Stimulated activated naive B cell treated with anti-CD40 and anti-IgM and Interleukin-4, amounts not matched to agents 10 μg/mL and 1 μg/mL and 100 μg/mL, for 72 hours (primary cell): Measurements from ENCODE around the gene HDAC10.

Experiments
- ATAC-seq, 2 donors: fragments of 150-1000 bp; cut with Tn5 transposase; replicated peaks; 2 replicates each; pipeline ENCODE4 v1.10.0; 2021; ENCODE audit warnings: moderate library complexity in 1 of 2
- DNase-seq: peaks from one replicate; pipeline ENCODE4 v3.0.0; 2021
- H3K27ac Mint-ChIP-seq: one replicate; pipeline ENCODE4 v1.8.0; 2022; ENCODE audit warnings: mild to moderate bottlenecking, mixed read lengths
- H3K27me3 Mint-ChIP-seq, 2 donors: one replicate each; pipeline ENCODE4 v1.8.0; 2022; ENCODE audit warnings: mixed read lengths in 2 of 2
- H3K36me3 Mint-ChIP-seq, 2 donors: one replicate each; pipeline ENCODE4 v1.8.0; 2022; ENCODE audit warnings: mixed read lengths in 2 of 2, mild to moderate bottlenecking in 1 of 2
- H3K4me1 Mint-ChIP-seq, 2 donors: one replicate each; pipeline ENCODE4 v1.8.0; 2022; ENCODE audit warnings: mixed read lengths in 2 of 2, mild to moderate bottlenecking in 1 of 2
- H3K4me3 Mint-ChIP-seq, 2 donors: one replicate each; pipeline ENCODE4 v1.8.0; 2022; ENCODE audit warnings: mild to moderate bottlenecking in 2 of 2, mixed read lengths in 2 of 2, moderate library complexity in 1 of 2
- H3K9me3 Mint-ChIP-seq, 2 donors: one replicate each; pipeline ENCODE4 v1.8.0; 2022; ENCODE audit warnings: mixed read lengths in 2 of 2, mild to moderate bottlenecking in 1 of 2

Gene HDAC10

DNA sequence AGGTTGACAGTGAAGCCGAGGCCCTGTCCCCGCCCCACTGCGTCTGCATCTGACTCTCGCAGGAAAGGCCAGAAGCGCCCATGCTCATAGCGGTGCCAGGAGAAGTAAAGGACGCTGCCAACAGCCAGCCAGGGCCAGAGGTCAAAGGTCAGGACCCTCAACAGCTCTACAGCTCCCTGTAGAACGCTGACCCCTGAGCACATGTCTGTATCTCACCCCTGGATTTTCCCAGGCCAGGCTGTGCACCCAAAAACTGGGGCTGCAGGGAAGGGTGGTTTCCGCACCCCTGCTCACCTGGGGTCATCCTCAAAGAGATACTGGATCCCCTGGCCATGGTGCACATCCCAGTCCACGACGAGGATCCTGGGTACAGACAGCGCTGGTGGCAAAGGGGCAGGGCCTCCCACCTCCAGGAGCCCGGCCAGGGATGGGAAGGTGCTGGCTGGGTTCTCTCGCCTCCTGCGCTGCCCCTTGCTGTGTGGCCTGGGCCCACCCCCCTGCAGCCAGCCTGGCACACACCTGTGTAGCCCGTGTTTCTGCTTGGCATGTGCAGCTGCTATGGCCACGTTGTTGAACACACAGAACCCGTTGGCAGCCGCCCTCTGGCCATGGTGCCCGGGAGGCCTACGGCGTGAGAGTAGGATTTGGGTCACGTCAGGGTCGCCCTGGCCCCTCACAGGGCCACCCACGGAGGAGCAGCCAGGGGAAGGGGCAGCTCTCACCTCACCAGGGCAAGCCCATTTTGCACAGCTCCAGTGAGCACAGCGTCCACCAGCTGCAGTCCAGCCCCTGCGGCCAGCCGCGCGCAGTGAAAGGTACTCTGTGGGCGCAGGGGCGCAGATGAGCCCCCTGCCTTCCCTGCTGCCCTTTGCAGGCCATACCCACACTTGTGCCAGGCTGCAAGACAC, 1.5 kb downstream of the HDAC10 start:
- Mint-ChIP-seq H3K4me1 (peaks cover 16 to 49% of the 10 kb centered on the region in 2 donors), H3K4me3 (peak overlapping the region; percentile 85 to 87), H3K27me3 (no peaks in the 10 kb centered on the region), H3K27ac (peak overlapping the region; percentile 9), H3K36me3 (peaks cover 14% of the 10 kb centered on the region in 2 donors), H3K9me3 (no peaks in the 10 kb centered on the region)
- no peak for ATAC-seq
- no peak for DNase-seq

- H3K27me3 Mint-ChIP-seq: no peaks in the 10 kb centered on the region
- peaks cover 14% of the 10 kb centered on the region in 2 donors for H3K36me3 Mint-ChIP-seq
- no peaks in the 10 kb centered on the region for H3K9me3 Mint-ChIP-seq
- no peak overlapping the region for H3K4me3 Mint-ChIP-seq
- no peak for ATAC-seq
- no peak overlapping the region for H3K27ac Mint-ChIP-seq
- H3K4me1 Mint-ChIP-seq: peaks cover 21 to 55% of the 10 kb centered on the region in 2 donors
- DNase-seq: no peak
Observed at GRCh38 chr22:50248196-50249081, 2.6 kb downstream of the HDAC10 start.

- ATAC-seq (no peak), DNase-seq (no peak)
- Mint-ChIP-seq H3K4me1 (peaks cover 21 to 59% of the 10 kb centered on the region in 2 donors), H3K9me3 (no peaks in the 10 kb centered on the region), H3K27ac (peak overlapping the region; percentile 25), H3K36me3 (peaks cover 14% of the 10 kb centered on the region in 2 donors), H3K27me3 (no peaks in the 10 kb centered on the region), H3K4me3 (no peak overlapping the region)
Observed at GRCh38 chr22:50247748-50248147, 3.3 kb downstream of the HDAC10 start.

- no peaks in the 10 kb centered on the region for H3K9me3 Mint-ChIP-seq
- ATAC-seq (no peak), DNase-seq (no peak)
- peaks cover 25 to 61% of the 10 kb centered on the region in 2 donors for H3K4me1 Mint-ChIP-seq
- H3K27ac Mint-ChIP-seq: peak overlapping the region; percentile 75
- H3K36me3 Mint-ChIP-seq: peaks cover 14% of the 10 kb centered on the region in 2 donors
- no peaks in the 10 kb centered on the region for H3K27me3 Mint-ChIP-seq
- H3K4me3 Mint-ChIP-seq: peak overlapping the region; percentile 98 to 100
Observed at GRCh38 chr22:50246242-50247175, 4.6 kb downstream of the HDAC10 start.

DNA sequence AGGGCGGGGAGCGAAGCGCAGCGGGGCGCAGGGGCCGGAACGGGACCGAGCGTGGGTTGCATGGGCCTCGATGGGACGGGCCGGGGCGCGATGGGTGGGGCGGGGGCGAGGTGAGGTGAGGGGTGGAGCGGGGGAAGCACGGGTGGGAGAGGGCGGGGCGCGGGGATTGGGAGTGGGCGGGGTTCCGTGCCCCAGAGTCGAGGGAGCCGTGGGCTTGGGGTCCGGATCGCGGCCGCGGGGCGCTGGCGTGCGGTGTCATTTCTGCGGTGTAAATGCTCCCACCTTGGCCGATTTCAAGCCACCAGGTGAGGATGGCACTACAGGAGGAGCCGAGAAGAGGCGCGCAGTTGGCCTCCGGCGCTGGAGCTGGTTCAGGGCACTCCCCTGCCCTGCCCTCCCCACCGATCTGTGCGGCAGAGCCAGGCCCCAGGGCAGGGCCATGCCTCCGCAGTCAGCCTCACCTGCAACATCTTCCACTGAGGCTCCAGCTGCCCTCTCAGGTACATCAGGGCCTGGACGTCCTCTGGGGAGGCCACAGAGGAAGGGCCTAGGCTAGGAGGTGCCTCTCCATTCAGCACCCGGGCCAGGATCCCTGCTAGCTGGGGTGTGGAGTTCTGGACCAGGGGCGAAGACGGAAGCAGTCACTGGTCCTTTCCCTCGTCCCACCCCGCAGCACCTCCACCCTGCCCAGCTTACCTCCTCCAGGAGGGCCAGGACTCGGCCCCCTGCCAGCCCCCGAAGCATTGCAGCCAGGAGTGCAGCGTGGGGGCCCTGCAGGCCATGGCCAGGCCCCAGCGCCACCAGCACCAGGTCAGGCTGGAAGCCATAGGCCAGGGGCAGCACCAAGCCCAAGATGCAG, 5.6 kb downstream of the HDAC10 start:
- Mint-ChIP-seq H3K9me3 (no peaks in the 10 kb centered on the region), H3K4me3 (peak overlapping the region; percentile 98 to 100), H3K27ac (peak overlapping the region; percentile 100), H3K4me1 (peaks cover 30 to 66% of the 10 kb centered on the region in 2 donors), H3K27me3 (no peaks in the 10 kb centered on the region), H3K36me3 (peaks cover 14% of the 10 kb centered on the region in 2 donors)
- no peak for DNase-seq
- peak; percentile 4 to 17 for ATAC-seq

DNA sequence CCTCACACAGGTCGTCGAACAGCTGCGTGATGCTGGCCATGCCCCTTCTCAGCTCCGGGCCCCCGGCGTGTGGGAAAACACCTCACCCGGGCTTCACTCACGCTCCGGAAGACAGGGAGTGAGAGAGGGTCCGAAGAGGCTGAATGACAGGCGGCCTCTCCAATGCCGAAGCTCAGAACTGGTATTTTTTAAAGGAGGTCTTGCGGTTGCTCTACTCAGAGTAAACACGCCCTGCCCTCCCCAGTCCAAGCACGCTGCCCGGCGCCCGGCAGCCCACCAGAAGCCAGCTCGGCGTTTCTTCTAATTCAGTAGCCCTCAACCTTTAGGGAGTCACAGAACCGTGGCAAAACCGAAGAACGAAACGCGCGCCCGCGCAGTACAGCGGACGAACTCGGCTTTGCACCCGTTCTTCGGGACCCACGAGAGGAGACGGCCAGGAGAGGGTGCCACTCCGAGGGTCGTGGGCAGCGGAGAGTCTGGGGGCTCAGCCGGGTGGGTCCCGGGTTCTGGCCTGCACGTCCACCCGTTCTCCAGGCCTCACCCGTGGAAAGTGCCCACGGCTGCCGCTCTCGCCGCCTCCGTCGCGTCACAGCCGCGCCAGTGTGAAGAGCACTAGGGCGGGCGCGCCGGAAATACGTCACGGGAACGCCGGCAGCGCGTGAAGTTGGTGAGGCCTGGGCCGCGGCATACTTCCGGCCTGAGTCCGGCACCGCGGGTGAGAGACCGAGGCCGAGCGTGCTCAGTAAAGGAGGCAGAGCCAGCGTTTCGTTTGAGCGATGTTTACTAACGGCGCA, 6.4 kb downstream of the HDAC10 start, which contains the start of gene TUBGCP6:
Gene TUBGCP6, minus strand, starts transcription at position 604 of the 794 bp plus-strand sequence. Its CDS starts 564 bp downstream, at position 40.
- H3K4me3 Mint-ChIP-seq: peak within 1 kb of the TSS; percentile 98 to 100
- H3K9me3 Mint-ChIP-seq: no peaks in the 10 kb centered on the region
- H3K36me3 Mint-ChIP-seq: peaks cover 19 to 20% of the 10 kb centered on the region in 2 donors
- peak; percentile 89 to 93 for ATAC-seq
- H3K27me3 Mint-ChIP-seq: no peaks in the 10 kb centered on the region
- H3K4me1 Mint-ChIP-seq: peaks cover 26 to 57% of the 10 kb centered on the region in 2 donors
- peak within 1 kb of the TSS; percentile 100 for H3K27ac Mint-ChIP-seq
- peak; percentile 91 for DNase-seq

DNA sequence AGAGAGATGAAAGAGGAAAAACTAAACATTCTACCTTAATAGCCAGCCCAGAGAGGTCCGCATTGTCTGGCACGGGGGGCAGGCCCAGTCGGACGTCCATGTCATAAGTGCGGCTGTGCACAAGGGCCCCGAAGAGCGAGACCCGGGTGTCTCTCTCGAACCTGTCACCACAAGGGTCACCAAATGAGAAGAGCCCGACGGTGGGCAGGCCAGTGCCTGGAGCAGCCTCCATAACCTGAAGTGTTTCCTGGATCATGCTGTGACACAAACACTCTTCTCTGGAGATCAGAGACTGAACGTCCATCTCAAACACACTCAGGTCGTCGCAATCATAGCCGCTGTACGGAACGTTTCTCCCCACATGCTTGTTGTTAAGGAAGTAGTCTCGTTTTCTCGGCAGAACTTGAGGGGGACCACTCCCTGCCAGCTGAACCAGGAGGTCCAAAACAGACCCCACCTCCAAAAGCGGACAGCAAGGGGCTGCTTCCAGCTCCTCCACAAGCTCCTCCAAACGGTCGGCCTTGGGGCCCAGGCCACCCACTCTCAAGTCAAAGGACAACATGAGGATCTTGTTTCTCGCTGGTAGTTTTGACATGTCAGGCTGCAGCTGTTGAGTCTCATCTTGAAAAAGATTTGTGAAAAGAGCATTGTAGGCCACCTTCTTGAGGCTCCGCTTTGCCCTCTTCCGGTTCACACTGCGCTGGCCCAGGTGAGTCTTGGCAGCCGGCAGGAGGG, 7.2 kb downstream of the HDAC10 start:
- H3K9me3 Mint-ChIP-seq: no peaks in the 10 kb centered on the region
- no peaks in the 10 kb centered on the region for H3K27me3 Mint-ChIP-seq
- peak overlapping the region; percentile 98 to 100 for H3K4me3 Mint-ChIP-seq
- peak overlapping the region; percentile 100 for H3K27ac Mint-ChIP-seq
- DNase-seq: no peak
- H3K4me1 Mint-ChIP-seq: peaks cover 26 to 56% of the 10 kb centered on the region in 2 donors
- ATAC-seq: no peak
- peaks cover 19 to 20% of the 10 kb centered on the region in 2 donors for H3K36me3 Mint-ChIP-seq

- no peaks in the 10 kb centered on the region for H3K9me3 Mint-ChIP-seq
- peaks cover 20 to 21% of the 10 kb centered on the region in 2 donors for H3K36me3 Mint-ChIP-seq
- H3K27me3 Mint-ChIP-seq: no peaks in the 10 kb centered on the region
- DNase-seq (no peak), ATAC-seq (no peak)
- peaks cover 25 to 58% of the 10 kb centered on the region in 2 donors for H3K4me1 Mint-ChIP-seq
- peak overlapping the region; percentile 98 to 100 for H3K4me3 Mint-ChIP-seq
- H3K27ac Mint-ChIP-seq: no peak overlapping the region
Observed at GRCh38 chr22:50242406-50242949, 8.6 kb downstream of the HDAC10 start.

DNA sequence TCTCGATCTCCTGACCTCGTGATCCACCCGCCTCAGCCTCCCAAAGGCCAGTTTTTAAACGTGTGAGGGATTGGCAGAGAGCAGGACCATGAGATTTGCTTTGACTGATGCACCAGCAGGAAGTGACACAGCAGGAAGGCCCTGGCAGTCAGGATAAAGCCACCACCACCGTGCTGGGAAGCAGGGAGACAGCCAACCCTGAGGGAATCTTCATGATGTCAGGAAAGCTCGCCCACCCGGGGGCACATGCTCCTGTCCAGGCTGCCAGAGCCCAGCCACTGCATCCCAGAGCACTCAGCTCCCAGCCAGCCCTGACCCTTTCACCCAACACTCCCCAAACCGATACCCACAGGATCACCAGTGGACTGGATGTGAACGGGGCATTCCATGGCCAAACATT, 12.3 kb downstream of the HDAC10 start:
- peaks cover 7 to 8% of the 10 kb centered on the region in 2 donors for H3K9me3 Mint-ChIP-seq
- DNase-seq (no peak), ATAC-seq (no peak)
- no peak overlapping the region for H3K4me3 Mint-ChIP-seq
- H3K36me3 Mint-ChIP-seq: peaks cover 33 to 36% of the 10 kb centered on the region in 2 donors
- H3K4me1 Mint-ChIP-seq: peaks cover 32 to 59% of the 10 kb centered on the region in 2 donors
- H3K27ac Mint-ChIP-seq: no peak overlapping the region
- H3K27me3 Mint-ChIP-seq: no peaks in the 10 kb centered on the region

DNA sequence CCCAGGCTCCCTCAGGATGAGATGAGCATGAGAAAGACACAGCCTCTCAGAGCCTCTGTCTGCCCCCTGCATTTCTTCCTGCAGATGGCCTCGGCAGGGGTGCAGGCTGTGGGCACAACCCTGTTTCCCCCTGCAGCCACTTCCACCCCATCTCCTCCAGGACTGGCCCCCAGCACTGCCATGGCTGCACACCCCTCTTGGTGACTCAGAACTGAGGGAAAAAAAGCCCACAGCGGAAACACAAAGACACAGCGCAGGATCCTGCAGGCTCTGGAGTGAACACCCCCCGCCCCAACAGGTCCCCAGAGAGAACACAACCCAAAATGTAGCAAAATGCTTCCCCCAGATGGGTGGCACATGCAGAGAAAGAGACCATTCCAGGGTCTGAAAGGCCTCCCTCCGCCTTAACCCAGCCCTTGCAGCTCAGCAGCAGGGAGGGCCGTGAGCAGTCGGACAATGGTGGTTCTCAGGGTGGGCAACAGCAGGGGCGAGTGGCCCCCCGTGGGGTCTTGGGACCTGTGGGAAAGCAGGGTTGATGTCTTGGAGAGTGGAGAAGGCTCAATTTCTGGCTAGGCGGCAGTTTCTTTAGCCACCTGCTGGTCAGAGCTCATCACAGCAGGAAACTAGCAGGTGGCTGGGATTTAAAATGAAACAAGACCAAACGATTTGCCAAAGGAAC, 14.2 kb downstream of the HDAC10 start:
- Mint-ChIP-seq H3K27ac (no peak overlapping the region), H3K4me3 (no peak overlapping the region), H3K9me3 (peaks cover 7 to 8% of the 10 kb centered on the region in 2 donors), H3K4me1 (peaks cover 31 to 45% of the 10 kb centered on the region in 2 donors), H3K36me3 (peaks cover 46 to 51% of the 10 kb centered on the region in 2 donors), H3K27me3 (no peaks in the 10 kb centered on the region)
- no peak for ATAC-seq
- no peak for DNase-seq

DNA sequence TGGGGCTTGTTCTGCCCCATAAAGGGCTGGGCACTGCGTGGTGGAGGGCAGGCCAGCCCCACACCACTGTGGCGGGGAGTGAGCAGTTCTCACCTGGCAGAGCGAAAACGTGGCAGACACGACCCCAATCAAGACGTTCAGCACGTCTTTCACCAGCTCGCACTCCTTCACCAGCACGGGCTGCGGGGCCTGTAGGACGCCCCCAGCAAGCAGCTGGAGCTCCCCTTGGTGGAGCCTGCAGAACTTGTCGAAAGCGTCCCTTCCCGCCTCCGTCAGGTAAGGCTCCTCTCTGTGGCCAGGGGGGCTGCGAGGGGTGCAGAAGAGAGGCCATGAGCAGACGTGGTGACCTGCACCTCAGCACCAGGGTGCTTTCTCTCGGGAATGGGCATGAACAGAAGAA, 17.8 kb downstream of the HDAC10 start:
- H3K4me1 Mint-ChIP-seq: peaks cover 25 to 37% of the 10 kb centered on the region in 2 donors
- H3K27ac Mint-ChIP-seq: no peak overlapping the region

More for the DNA sequence above, 17.8 kb downstream of the HDAC10 start:
- peaks cover 56 to 63% of the 10 kb centered on the region in 2 donors for H3K36me3 Mint-ChIP-seq
- peaks cover 7 to 8% of the 10 kb centered on the region in 2 donors for H3K9me3 Mint-ChIP-seq
- H3K4me3 Mint-ChIP-seq: no peak overlapping the region
- H3K27me3 Mint-ChIP-seq: no peaks in the 10 kb centered on the region
- no peak for DNase-seq
- ATAC-seq: no peak
